Left ventricle myocardium superior (tissue), 1 donor: ENCODE results near the gene EIF4EBP2. TPM values are rescaled to one million over a fixed set of nuclear protein-coding genes. Genes with fewer than 3 reads are reported as not detected.

Experiments used
- ATAC-seq: fragments of 200-7000 bp; cut with Tn5 transposase; one replicate; pipeline ENCODE4 v1.9.1; 2020; ENCODE audit warnings: mild to moderate bottlenecking, moderate library complexity
- DNase-seq: peaks from one replicate; pipeline ENCODE4 v3.0.0-alpha.2; 2020
- intact Hi-C: fragments of 100-400 bp; cut with micrococcal nuclease; formaldehyde crosslinking; loops from one replicate; pipeline ENCODE4 v1.11.0; 2022
- total RNA-seq: library from RNA; stranded (reverse); fragmentation: NEBNext Ultra II Directional; extraction: Animal tissue kit (Norgen Biotek cat#: 25700); gene quantifications from one replicate; pipeline ENCODE4 v1.2.1, GENCODE V29; 2021
- donor health status: DM: no; HTN: yes; CAD: no; lungs with severe emphysema.

The EIF4EBP2 gene
- total RNA-seq, 1 donor from 2014 or later = 88.4 TPM

DNA sequence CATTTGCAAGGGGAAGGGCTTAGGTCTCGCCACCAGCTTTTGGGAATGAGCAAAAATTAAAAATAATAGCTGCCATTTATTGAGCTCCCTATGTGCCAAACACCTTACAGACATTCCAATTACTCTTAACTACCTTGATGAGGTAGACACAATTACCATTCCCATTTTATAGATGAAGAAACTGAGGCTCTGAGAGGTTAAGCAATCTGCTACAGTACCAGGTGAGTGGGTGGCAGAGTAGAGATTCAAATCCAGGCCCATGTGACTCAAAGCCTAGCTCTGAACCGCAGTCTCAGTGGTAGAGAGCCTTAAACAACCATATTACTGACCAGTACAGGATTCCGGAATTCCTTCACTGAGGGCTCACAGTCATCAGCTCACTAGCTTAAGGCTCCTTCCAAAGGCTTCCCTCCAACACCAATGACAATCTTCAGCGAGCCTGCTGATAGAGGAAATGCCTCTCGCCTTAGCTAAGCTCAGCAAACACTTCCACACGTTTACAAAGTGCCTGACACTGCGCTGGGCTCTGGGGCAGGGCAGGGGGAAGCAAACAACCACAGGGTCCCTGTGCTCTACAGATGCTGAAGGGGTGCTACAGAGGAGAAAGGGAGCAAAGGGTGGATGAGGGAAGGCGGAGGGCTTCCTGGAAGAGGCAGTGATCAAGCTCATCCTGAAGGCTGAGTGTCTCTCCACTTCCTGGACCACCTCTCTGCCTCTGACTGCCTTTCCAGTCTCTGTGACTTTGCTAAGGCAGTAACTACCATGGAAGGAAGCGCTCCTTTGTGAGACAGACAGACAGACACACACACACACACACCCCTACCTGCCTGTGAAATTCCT is 28.9 kb upstream of the EIF4EBP2 start:
- ATAC-seq = no peak
- intact Hi-C loops = no loop called here
- DNase-seq = no peak

DNA sequence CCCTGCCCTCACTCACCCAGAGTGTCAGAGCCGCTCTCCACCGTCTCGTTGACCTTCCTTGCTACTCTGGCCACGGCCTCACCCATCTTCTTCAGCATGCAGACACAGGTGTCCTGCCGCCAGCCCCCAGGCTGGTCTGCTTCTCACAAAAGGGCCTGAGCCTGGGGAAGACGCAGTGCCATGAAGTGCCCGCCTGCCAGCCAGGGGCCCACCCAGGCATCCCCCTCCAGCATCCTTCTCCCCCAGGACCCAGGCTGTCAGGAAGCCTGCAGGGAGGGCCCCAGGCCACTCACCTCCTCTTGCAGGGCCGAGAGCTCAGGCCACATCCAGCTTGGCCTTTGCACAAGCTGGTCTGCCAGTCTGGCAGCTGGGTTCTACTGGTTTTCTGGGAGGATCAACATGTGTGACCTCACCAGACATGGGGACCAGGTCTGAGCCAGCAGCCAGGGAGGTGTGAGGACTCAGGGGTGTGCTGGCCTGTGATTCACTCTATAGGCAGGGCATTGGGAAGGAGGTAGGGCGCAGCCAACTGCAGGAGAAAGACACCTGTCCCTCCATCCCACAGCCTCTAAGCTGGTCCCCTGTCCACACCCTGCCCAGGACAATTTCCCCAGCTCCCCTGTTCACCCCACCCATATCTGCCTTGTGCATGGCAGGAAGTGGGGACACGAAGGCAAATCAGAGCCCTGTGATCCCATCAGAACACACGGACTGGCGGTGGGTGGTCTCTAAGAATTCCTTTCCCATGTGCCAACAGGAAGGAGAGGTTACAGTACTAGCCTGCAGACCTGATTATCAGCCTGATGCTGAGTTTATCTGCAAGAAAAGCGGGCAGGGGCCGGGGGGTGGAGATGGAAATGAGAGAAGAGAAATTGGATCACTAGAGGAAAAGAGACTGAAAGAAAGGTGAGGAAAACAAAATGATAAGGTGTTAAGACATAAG is 27.2 kb upstream of the EIF4EBP2 start:
- intact Hi-C loops = no loop called here
- ATAC-seq (no peak), DNase-seq (no peak)

DNA sequence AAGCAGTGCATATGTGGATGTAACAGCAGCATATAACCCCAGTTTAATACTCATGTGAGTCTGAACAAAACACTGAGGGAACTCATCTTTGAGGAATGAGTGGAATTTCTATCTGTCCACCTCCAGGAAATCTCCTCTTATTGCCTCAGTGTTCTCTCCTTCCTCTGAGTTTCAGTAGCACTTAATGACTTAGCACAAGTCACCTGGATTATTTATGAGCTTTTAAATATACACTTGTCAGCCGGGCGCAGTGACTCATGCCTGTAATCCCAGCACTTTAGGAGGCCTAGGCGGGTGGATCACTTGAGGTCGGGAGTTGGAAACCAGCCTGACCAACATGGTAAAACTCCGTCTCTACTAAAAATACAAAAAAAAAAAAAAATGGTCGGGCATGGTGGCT is 25.8 kb upstream of the EIF4EBP2 start:
- no peak for ATAC-seq
- intact Hi-C loops = no loop called here
- DNase-seq = no peak

DNA sequence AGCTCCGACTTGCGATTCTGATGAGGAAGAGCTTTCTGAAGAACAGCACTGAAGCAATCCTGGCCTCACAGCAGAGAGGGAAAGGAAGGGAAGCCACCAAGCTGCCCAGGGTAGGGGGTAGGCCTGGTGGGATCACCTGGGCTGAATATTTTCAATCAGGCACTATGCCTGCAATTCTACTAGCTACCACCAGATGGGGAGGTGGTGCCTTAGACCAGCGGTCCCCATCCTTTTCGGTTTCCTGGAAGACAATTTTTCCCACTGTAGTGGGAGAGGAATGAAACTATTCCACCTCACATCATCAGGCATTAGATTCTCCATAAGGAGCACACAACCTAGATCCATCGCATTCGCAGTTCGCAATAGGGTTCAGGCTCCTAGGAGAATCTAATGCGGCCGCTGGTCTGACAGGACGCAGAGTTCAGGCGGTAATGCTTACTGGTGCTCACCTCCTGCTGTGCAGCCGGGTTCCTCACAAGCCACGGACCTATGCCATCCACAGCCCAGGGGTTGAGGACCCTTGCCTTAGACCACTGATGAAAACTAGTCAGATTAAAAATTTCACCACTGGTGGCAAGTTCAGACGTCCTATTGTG is 24.3 kb upstream of the EIF4EBP2 start:
- intact Hi-C loops = no loop called here
- DNase-seq (no peak), ATAC-seq (no peak)

DNA sequence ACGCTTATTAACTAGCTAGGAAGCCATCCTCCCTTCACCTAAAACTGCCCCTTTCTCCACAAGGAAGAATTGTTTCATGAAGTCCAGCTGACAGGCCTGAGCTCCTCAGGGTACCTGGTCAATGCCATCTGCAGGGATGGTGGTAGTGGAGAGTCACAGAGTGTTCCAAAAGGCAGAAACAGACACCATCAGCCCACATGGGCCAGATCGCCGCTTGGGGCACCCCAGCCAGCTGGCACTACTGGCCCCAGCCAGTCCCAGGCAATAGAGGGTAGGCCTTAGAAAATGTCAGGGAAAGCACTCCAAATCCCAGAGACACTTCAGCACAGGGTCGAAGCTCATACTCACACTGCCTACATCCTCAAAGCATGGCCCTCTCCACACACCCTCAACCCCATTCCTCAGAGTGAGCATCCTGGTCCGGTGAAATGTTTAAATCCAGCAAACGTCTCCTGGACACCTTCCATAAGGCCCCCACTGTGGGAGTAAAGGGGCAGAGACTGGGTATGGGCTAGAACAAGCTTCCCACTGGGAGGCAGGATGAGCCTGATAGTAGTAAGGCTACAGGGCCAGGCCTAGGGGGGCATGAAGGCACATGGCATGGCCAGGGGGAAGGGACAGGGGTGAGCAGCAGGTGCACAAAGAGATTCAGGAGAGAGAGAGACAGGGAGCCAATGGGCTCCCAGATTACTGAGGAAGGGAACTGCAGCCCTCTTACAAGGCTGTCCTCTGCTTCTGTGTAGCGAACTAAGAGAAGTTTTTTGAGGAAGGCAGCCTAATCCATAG is 23.4 kb upstream of the EIF4EBP2 start:
- DNase-seq (peak; percentile 47), ATAC-seq (peak; percentile 28)
- intact Hi-C loops = no loop called here

DNA sequence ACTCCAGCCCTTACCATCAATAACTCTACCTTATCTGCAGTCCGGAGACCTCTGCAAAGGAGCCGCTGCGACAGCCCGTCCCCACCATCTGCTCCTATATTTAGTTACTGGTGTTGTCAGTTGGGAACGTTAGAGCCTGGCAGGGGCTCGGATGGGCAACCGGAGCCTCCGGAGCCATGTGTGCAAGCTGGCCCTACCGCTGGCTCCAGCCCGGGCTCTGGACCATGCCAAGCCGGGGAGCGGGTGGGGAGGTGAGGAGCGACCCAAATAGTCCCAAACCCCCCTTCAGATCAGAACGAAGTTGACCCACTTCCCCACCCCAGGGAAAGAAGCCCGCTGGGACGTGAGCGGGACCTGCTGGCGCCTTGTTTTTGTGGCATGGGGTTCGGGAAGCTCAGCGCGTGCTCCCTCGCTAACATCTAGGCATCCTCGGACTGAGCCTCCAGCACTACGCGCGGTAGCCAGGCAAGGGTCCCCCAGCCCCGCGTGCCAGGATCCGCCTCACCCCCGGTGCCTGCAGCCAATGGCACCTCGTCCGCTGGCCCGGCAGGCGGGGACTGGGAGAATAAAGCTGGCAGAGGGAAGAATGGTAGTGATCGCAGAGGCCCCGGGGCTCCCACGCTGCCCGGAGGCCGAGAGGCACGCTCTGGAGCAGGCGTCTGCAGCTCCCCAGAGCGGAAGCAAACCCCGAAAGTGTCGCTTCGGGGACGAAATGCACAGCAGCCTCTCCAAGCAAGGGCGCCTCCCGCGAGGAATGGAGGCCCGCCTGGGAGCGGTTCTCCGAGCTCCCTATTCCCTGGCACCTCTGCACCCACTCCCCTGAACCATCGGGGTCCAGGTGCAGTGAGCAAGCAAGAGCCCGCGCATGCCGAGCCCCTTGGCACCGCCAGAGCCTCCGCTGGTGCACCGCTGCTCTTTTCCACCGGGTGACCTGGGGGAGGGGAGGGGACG is 22.2 kb upstream of the EIF4EBP2 start:
- intact Hi-C loops = no loop called here
- peak; percentile 74 for ATAC-seq

DNA sequence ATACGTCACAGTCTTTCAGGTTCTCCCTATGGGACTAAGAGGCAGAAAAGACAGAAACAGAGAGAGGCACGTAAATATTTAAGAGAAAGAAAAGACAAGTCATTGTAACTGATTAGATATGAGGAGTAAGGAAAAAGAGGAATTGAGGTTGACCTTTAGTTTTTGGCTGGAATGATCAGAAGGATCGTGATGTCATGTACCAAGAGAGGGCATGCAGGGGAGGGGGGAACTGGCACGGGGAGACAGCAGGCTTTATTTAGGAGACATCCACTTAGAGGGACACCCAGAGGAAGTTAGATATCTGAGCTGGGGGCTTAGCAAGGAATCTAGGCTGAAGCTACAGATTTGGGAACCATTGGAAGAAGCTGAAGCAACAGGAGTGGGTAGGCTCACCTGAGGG is 12.3 kb upstream of the EIF4EBP2 start:
- ATAC-seq (peak; percentile 65), DNase-seq (no peak)
- intact Hi-C loops = no loop called here

More for the DNA sequence above, 22.2 kb upstream of the EIF4EBP2 start:
- peak; percentile 81 for DNase-seq

DNA sequence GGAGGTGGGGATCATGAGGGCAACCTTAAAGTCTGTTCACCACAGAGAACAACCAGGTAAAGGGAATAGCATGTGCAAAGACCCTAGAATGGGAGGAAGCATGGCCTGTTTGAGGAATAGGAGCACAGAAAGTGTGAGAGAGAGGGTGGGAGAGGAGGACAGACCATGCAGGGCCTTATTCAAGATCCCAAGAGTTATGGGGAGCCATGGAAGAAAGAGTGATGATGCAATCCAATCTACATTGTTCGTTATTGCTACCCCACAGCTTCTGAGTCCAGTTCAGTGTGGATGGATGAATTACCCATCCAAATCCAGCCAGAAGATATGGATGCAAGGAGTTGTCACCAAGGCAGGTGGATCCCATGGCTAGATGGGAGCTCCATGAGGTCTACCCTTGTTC is 7.8 kb upstream of the EIF4EBP2 start:
- no peak for ATAC-seq
- no peak for DNase-seq
- intact Hi-C loops = no loop called here

DNA sequence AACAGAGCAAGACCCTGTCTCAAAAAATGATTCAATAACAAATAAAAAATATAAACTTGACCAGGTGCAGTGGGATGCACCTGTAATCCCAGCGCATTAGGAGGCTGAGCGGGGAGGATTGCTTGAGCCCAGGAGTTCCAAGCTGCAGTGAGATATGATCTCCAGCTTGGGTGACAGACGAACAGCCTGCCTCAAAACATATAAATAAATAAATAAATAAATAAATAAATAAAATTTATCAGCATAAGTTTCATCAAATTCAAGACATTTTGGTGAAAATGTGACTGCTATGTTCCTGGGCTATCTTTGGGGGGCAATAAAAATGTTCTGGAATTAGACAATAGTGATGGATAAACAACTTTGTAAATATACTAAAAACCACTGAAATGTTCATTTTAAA is 4.8 kb upstream of the EIF4EBP2 start:
- intact Hi-C loops = no loop called here
- DNase-seq (no peak), ATAC-seq (no peak)

DNA sequence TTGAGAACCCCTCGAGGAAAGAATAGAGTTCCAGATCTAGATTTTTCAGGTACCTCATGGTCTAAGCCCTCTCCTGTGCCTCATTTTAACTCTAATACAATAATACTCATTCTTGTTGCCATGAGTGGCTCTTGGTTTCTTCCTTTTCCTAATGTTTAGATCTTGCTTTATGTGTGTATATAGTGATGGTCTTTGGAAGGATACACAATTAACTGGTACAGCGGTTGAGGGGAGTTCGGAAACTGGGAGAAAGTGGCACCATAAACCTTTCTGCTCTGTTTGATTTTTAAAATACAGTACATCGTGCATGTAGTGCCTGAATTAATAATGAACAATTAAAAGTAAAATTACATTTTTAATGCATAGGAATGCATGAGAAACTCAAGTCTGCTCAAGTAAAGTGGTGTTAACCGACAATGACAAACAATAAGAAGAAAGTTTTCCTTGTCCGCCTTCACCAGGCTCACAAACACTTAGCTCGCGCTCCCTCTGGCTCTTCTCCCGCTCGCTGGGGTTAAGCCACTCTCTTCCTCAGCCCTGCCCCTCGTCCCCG is 386 bp upstream of the EIF4EBP2 start:
- DNase-seq (no peak), ATAC-seq (no peak)
- intact Hi-C loops = no loop called here

DNA sequence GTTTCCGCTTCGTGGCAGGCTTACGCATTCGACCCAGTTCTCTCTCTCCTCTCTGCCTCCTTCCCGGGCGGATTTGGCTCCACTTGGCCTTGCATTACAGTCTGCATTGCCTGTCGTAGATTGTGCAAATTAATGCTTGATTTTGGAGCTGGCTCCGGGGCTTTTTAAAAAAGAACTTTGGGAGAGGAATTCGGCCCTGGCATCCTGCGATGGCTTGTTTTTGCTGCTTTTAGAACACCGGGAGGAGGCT is 767 bp downstream of the EIF4EBP2 start:
- ATAC-seq (no peak), DNase-seq (no peak)
- intact Hi-C loops = no loop called here

DNA sequence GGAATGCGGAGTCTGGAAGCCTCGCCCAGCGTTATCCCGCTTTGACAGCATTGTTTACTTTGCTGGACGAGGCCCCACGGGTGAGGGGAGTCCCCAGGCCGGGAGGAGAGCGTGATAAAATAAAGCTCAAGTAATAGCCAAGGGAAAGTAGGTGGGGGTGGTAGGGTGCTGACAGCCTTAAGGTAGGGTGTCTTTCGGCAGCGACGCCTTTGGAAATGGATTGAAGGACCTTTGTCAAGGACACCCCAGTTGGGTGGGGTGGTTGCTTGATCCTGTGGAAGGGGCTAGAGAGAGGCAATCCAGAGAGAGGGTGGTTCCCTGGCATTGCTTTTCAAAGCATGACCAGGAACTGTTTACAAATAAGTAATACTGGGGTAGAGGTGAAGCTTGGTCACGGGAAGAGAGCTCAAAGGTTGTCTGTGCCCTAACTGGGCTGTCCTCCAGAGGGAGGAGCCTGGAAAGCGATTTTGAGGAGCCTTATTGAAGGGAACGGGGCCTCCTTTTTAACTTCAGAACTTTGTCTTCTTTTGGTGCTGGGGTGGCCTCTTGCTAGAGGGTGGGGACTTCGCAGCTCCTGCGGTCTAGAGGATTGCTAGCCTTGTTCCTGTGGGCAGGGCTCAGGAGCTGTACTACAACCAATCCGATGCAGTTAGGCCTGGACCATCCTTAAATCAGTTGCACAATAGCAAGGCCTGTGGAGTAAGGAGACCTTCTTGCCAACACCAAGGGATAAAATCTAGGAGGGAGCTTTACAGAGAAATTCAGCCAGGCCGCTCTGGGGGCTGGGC is 1.3 kb downstream of the EIF4EBP2 start:
- DNase-seq (peak; percentile 80), ATAC-seq (peak; percentile 84)
- intact Hi-C loops = no loop called here

DNA sequence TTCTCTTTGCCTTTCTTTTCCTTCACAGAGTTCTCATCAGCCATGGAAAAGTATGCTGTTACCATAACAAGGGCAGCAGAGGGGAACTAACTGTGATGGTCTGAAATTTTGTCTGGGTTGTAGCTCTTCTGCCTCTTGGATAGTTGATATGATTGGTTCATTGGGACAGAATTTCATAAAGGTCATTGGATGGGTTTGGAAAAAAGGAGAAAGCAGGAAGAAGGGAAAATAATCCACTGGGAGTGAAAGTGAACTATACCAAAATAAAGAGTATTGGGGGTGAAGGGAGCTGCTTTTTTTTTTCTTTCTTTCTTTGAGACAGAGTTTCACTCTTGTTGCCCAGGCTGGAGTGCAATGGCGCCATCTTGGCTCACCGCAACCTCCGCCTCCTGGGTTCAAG is 5.8 kb downstream of the EIF4EBP2 start:
- intact Hi-C loops = no loop called here
- ATAC-seq (no peak), DNase-seq (no peak)

DNA sequence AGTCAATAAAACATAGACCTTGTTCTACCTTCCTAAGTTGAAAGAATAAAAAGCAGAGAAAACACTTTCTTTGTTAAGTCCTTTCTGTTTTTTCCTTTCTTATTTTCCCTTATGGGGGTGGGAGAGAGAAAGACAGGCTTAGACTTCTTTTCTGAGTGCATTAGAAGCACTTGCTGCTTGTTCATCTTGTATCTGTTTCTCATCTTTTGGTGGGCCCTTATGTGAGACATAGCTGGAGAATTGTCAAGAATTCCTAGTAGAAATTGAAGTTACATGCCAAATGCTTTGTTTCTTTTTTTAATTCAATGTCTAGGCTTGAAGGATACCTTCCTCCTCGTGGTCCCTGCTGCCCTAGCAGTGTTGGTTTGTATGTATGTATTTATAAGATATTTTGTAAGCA is 6.7 kb downstream of the EIF4EBP2 start:
- no peak for ATAC-seq
- intact Hi-C loops = no loop called here
- no peak for DNase-seq

DNA sequence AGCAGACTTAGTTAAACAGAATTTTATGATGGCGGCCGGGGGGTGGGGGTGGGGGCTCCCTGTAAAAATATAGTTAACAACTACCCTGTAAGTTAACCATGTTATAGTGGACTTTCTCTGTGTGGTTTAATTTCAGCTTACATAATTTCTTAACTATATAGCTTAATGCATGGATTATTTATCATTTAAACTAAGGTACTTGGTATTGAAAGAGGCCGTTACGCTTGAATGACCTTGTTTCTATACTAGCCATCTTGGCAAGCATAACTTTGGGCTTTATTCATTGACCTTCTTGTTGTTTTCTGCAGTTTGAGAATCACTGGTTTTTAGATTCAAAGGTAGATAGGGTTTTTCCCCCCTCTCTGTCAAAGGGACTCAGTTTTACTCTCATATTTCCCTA is 8.4 kb downstream of the EIF4EBP2 start:
- DNase-seq (no peak), ATAC-seq (no peak)
- intact Hi-C loops = no loop called here

DNA sequence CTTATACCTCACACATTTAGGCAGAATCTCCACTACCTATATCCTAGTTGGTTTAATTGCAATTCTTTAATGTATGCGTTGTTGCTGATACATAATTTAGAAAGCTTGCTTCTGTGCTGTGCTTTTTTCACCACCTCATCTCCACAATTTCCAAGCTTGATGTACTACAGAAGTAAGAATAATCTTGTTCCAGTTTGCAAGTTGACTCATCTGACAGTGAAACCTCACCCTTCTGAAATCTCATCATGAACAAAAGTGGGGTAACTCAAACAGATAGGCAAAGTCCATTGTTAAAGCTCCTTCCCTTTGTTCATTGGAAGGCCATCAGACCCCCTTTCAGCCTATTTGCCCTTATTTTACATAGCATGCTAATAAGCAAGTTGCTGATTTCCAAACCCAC is 13.6 kb downstream of the EIF4EBP2 start:
- ATAC-seq (no peak), DNase-seq (no peak)
- intact Hi-C loops = no loop called here

DNA sequence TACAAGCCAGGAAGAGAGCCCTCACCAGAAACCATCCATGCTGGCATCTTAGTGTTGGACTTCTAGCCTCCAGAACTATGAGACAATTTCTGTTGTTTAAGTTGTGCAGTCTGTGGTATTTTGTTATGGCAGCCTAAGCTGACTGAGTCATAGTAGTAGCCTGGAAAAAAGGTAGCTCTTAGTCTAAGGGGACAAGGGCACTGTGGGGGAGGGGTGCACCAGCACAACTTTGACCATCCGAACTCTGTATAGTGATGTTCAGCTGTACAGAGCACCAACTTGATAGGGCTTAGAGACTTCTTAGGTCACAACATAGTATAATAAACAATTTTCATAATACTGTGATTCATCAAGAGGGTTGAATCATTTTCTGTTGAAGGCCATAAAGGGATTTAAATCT is 14.3 kb downstream of the EIF4EBP2 start:
- intact Hi-C loops = no loop called here
- ATAC-seq (peak; percentile 12), DNase-seq (no peak)
